ENCODE results near the gene EXOC6.

GRCh38 chr10:93034426-93034825, 186.1 kb downstream of the EXOC6 start:
- TF ChIP-seq CTCF (IDR thresholded peaks at IDR 0.05) (no peak), EP300 (IDR thresholded peaks at IDR 0.05) (no peak), POLR2A (IDR thresholded peaks at IDR 0.05; ENCODE audit: low read depth) (no peak)
